ENCODE data around the gene CES2. TPM values are rescaled to one million over a fixed set of nuclear protein-coding genes. Genes with fewer than 3 reads are reported as not detected.
"Not testable (repeated sequence)": the region's sequence is repeated elsewhere in the genome, so short reads cannot be mapped to it uniquely, and the experiment has no call there.

The CES2 gene
- total RNA-seq, 1 donor, result 38.9 TPM

GRCh38 chr16:66928702-66929388 is 6.5 kb upstream of the CES2 start:
- H3K4me3 ChIP-seq (ENCODE audit: low read depth, low read length), result no peak overlapping the region
- peak; percentile 57 for TF ChIP-seq CTCF (IDR thresholded peaks at IDR 0.05; ENCODE audit: insufficient read depth, low read depth, low read length)
- DNase-seq (ENCODE audit: low read depth), result peak; percentile 57

GRCh38 chr16:66930189-66930588 is 5.1 kb upstream of the CES2 start:
- DNase-seq (ENCODE audit: low read depth), result peak; percentile 59
- H3K4me3 ChIP-seq (ENCODE audit: low read depth, low read length), result no peak overlapping the region
- no peak for TF ChIP-seq CTCF (IDR thresholded peaks at IDR 0.05; ENCODE audit: insufficient read depth, low read depth, low read length)

- no peak for TF ChIP-seq CTCF (IDR thresholded peaks at IDR 0.05; ENCODE audit: insufficient read depth, low read depth, low read length)
- H3K4me3 ChIP-seq (ENCODE audit: low read depth, low read length), result no peak overlapping the region
- no peak for DNase-seq (ENCODE audit: low read depth)
Observed at GRCh38 chr16:66931665-66932064, 3.7 kb upstream of the CES2 start.

- H3K4me3 ChIP-seq (ENCODE audit: low read depth, low read length), result no peak overlapping the region
- DNase-seq (ENCODE audit: low read depth), result no peak
- no peak for TF ChIP-seq CTCF (IDR thresholded peaks at IDR 0.05; ENCODE audit: insufficient read depth, low read depth, low read length)
Observed at GRCh38 chr16:66932076-66932475, 3.2 kb upstream of the CES2 start.

GRCh38 chr16:66933776-66934137 is 1.6 kb upstream of the CES2 start:
- no peak for DNase-seq (ENCODE audit: low read depth)

GRCh38 chr16:66934138-66934838 is 1.0 kb upstream of the CES2 start, which contains the start of gene CIAO2B:
Gene CIAO2B, minus strand, starts transcription at chr16:66934402. Its CDS starts 38 bp downstream, at chr16:66934364.
- DNase-seq (ENCODE audit: low read depth), result peak; percentile 87
- TF ChIP-seq CTCF (IDR thresholded peaks at IDR 0.05; ENCODE audit: insufficient read depth, low read depth, low read length), result no peak
- peak within 1 kb of the TSS; percentile 78 for H3K4me3 ChIP-seq (ENCODE audit: low read depth, low read length)

More at GRCh38 chr16:66933776-66934137, 1.6 kb upstream of the CES2 start:
- peak overlapping the region; percentile 78 for H3K4me3 ChIP-seq (ENCODE audit: low read depth, low read length)
- TF ChIP-seq CTCF (IDR thresholded peaks at IDR 0.05; ENCODE audit: insufficient read depth, low read depth, low read length), result no peak

GRCh38 chr16:66934839-66935313 is 440 bp upstream of the CES2 start:
- not testable (repeated sequence) for DNase-seq (ENCODE audit: low read depth)

More at GRCh38 chr16:66934839-66935313, 440 bp upstream of the CES2 start:
- H3K4me3 ChIP-seq (ENCODE audit: low read depth, low read length), result peak overlapping the region; percentile 78

All from fibroblast of villous mesenchyme (primary cell).